ENCODE data around the gene ART4. TPM values are rescaled to one million over a fixed set of nuclear protein-coding genes. Genes with fewer than 3 reads are reported as not detected.

The ART4 gene, protein sequence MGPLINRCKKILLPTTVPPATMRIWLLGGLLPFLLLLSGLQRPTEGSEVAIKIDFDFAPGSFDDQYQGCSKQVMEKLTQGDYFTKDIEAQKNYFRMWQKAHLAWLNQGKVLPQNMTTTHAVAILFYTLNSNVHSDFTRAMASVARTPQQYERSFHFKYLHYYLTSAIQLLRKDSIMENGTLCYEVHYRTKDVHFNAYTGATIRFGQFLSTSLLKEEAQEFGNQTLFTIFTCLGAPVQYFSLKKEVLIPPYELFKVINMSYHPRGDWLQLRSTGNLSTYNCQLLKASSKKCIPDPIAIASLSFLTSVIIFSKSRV
- 10 to 100 TPM; 12.1 to 25.9 TPM for total RNA-seq

DNA sequence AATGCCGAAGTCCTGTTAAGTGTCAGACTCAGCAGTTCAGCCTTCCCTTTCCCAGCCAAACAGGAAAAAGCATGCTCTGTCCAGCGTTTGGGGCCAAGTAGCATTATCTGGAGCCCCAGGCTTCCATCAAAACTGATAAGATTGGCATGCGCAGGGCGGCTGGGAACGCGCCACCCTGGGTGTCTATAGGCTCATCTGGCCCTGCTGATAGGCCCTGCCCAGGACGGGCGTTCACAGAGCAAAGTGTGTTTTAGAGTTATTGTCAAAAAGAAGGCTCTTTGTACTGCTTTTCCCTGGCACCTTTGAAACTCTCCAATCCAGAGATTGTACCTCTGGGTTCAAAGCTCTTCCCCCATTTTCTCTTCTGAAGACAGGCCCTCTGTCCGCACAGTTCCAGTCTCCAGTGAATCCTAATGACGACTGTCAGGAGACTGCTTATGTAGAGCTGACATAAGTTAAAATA lies at the start of gene ART4:
Gene ART4 (minus strand): TSS at position 102 of the 463 bp plus-strand sequence. CDS start 413 bp downstream, outside the sequence.
- peaks cover 0 to 69% of the 10 kb centered on the region in 2 donors for H3K4me1 ChIP-seq

GRCh38 chr12:14892726-14893505 lies 49.6 kb upstream of the ART4 start:
- Histone ChIP-seq H3K4me3 (no peak overlapping the region), H3K4me1 (peaks cover 0 to 31% of the 10 kb centered on the region in 2 donors)
- DNase-seq (ENCODE audit: low spot score), result peak; percentile 80

More for the DNA sequence above, at the start of gene ART4:
- Histone ChIP-seq H3K27ac (peak within 1 kb of the TSS; percentile 76 to 78), H3K36me3 (no peaks in the 10 kb centered on the region), H3K9me3 (peaks cover 0 to 4% of the 10 kb centered on the region in 2 donors), H3K27me3 (no peaks in the 10 kb centered on the region), H3K4me3 (peak within 1 kb of the TSS; percentile 24 to 38)
- TF ChIP-seq, protein P1, sequence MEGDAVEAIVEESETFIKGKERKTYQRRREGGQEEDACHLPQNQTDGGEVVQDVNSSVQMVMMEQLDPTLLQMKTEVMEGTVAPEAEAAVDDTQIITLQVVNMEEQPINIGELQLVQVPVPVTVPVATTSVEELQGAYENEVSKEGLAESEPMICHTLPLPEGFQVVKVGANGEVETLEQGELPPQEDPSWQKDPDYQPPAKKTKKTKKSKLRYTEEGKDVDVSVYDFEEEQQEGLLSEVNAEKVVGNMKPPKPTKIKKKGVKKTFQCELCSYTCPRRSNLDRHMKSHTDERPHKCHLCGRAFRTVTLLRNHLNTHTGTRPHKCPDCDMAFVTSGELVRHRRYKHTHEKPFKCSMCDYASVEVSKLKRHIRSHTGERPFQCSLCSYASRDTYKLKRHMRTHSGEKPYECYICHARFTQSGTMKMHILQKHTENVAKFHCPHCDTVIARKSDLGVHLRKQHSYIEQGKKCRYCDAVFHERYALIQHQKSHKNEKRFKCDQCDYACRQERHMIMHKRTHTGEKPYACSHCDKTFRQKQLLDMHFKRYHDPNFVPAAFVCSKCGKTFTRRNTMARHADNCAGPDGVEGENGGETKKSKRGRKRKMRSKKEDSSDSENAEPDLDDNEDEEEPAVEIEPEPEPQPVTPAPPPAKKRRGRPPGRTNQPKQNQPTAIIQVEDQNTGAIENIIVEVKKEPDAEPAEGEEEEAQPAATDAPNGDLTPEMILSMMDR (IDR thresholded peaks at IDR 0.05), result no peak
- peak; percentile 77 for DNase-seq (ENCODE audit: low spot score)

GRCh38 chr12:14890701-14891100 lies 47.4 kb upstream of the ART4 start:
- no peak overlapping the region for H3K4me3 ChIP-seq
- peaks cover 0 to 29% of the 10 kb centered on the region in 2 donors for H3K4me1 ChIP-seq
- H3K36me3 ChIP-seq, result no peaks in the 10 kb centered on the region
- H3K27me3 ChIP-seq, result no peaks in the 10 kb centered on the region
- no peaks in the 10 kb centered on the region for H3K9me3 ChIP-seq
- TF ChIP-seq, protein P1 (IDR thresholded peaks at IDR 0.05), result no peak
- H3K27ac ChIP-seq, result peak overlapping the region in 1 of 2 donors; percentile 37
- no peak for DNase-seq (ENCODE audit: low spot score)

More at GRCh38 chr12:14892726-14893505, 49.6 kb upstream of the ART4 start:
- H3K9me3 ChIP-seq, result no peaks in the 10 kb centered on the region
- peak overlapping the region; percentile 54 to 82 for H3K27ac ChIP-seq
- no peaks in the 10 kb centered on the region for H3K36me3 ChIP-seq
- TF ChIP-seq, protein P1 (IDR thresholded peaks at IDR 0.05), result peak in 1 of 2 donors; percentile 42
- no peaks in the 10 kb centered on the region for H3K27me3 ChIP-seq

DNA sequence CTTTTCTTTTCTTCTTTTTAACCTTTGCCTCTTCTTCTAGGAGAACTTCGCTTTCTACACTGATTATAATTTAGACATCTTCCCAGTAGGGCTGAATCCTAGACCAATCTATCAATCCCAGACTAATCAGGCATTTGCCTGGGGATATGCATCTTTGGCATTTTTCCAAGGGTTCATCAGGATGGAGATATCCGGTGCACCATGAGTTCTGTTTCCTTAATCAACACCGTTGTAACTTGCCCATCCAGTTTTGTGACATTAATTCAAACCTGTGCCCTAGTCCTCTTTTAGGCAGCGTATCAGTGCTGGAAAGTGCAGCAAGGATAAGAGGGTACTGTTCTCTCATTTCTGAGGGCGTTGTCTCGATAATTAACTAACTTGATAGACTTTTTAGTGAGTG lies 42.9 kb upstream of the ART4 start:
- H3K9me3 ChIP-seq, result no peaks in the 10 kb centered on the region
- TF ChIP-seq, protein P1 (IDR thresholded peaks at IDR 0.05), result no peak
- no peaks in the 10 kb centered on the region for H3K36me3 ChIP-seq
- H3K27me3 ChIP-seq, result no peaks in the 10 kb centered on the region
- H3K4me1 ChIP-seq, result peaks cover 0 to 25% of the 10 kb centered on the region in 2 donors
- peak overlapping the region; percentile 79 to 80 for H3K27ac ChIP-seq
- no peak for DNase-seq (ENCODE audit: low spot score)
- H3K4me3 ChIP-seq, result peak overlapping the region in 1 of 2 donors; percentile 50

- H3K4me1 ChIP-seq, result peaks cover 0 to 25% of the 10 kb centered on the region in 2 donors
- H3K27ac ChIP-seq, result peak within 1 kb of the TSS; percentile 79 to 80
- no peaks in the 10 kb centered on the region for H3K27me3 ChIP-seq
- peak; percentile 82 for DNase-seq (ENCODE audit: low spot score)
- H3K9me3 ChIP-seq, result no peaks in the 10 kb centered on the region
- H3K36me3 ChIP-seq, result no peaks in the 10 kb centered on the region
- H3K4me3 ChIP-seq, result peak within 1 kb of the TSS; percentile 35 to 50
- TF ChIP-seq, protein P1 (IDR thresholded peaks at IDR 0.05), result no peak
Measured at GRCh38 chr12:14885718-14886221, 42.4 kb upstream of the ART4 start, which contains the start of gene MGP. TSS of gene MGP (minus strand) at chr12:14885854. CDS start at chr12:14885791, 63 bp downstream.

Measured in right atrium auricular region (tissue), 2 donors.